GM04504 (cell line): ENCODE measurements around the gene CTNNA2.

Experiments
- DNase-seq: peaks from one replicate; pipeline ENCODE4 v3.0.0-alpha.2; 2012; ENCODE audit warnings: low read depth

Gene CTNNA2

GRCh38 chr2:80393991-80394390 lies 881.1 kb downstream of the CTNNA2 start:
- DNase-seq, result no peak

DNA sequence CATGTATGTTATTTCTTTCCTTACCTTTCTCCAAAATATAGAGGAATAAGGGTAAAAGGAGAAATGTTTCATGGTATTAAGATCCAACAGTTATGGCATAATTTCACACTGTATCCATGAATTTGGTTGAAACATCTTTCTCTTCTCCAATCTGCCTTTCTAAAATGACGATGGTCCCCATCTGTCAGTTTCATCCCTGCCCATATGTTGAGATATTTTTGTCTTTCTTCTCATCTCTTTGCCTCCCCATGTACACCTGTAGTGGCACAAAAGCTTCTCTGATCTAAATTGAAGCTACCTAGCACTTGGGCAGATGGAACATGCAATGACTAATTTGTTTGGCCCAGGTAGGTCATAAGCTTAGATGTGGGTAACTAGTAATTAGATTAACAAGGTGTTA lies 882.4 kb downstream of the CTNNA2 start:
- no peak for DNase-seq

- DNase-seq, result no peak
These were observed 883.4 kb downstream of the CTNNA2 start for GRCh38 chr2:80396276-80396675.

- DNase-seq, result no peak
These were observed 890.2 kb downstream of the CTNNA2 start for GRCh38 chr2:80403081-80403480.

- DNase-seq, result no peak
These were observed 894.5 kb downstream of the CTNNA2 start for GRCh38 chr2:80407377-80407776.

GRCh38 chr2:80410346-80410745 lies 897.5 kb downstream of the CTNNA2 start:
- DNase-seq, result no peak

DNA sequence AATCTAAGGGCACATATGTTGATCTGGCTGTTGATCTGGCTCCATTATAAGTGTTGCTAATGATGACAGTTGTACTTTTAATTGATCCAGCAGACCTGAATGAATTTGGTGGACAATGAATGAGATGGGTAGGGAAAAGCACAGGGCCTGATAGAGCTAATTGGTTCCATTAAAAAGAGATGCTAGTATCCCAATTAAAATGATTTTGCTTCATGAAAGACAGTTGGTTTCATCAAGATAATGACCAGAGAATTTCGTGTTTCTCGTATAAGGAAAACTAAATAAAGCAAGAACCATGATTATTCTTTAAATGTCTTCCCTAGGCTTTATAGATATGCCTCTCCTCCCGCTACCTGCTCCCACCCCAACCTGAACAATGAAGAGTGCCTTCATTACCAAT lies 900.3 kb downstream of the CTNNA2 start:
- no peak for DNase-seq

- DNase-seq, result no peak
These were observed 904.9 kb downstream of the CTNNA2 start for GRCh38 chr2:80417737-80418136.

- no peak for DNase-seq
These were observed 907.8 kb downstream of the CTNNA2 start for GRCh38 chr2:80420530-80421208.

GRCh38 chr2:80429251-80429650 lies 916.4 kb downstream of the CTNNA2 start:
- DNase-seq, result no peak

DNA sequence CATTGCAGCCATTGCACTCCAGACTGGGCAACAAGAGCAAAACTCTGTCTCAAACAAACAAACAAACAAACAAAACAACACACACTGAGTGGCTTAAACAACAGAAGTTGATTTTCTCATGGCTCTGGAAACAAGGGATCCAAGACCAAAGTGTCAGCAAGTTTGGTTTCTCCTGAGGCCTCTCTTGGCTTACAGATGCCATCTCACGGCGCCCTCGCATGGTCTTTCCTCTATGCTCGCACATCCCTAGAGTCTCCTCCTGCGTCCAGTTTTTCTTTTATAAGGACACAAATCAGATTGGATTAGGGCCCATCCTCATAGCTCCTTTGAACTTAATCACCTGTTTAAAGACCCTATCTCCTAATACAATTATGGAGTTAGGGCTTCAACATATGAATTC lies 925.1 kb downstream of the CTNNA2 start:
- DNase-seq, result no peak

- DNase-seq, result no peak
These were observed 925.8 kb downstream of the CTNNA2 start for GRCh38 chr2:80438686-80439085.

GRCh38 chr2:80454628-80455027 lies 941.8 kb downstream of the CTNNA2 start:
- DNase-seq, result no peak

DNA sequence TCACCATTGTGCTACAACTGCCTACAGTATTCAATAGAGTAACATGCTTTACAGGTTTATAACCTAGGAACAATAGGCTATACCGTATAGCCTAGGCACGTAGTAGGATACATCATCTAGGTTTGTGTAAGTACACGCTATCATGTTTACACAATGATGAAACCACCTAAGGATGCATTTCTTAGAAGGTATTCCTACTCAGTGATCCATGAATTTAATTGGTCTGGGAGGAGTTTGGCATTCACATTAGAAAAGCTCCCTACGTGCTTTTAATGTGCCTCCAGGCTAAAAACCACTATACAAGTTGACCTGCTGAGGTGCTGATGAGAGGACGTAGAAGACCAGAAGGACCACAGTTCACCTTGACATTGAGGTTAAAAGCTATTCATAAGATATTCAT lies 946.2 kb downstream of the CTNNA2 start:
- no peak for DNase-seq

DNA sequence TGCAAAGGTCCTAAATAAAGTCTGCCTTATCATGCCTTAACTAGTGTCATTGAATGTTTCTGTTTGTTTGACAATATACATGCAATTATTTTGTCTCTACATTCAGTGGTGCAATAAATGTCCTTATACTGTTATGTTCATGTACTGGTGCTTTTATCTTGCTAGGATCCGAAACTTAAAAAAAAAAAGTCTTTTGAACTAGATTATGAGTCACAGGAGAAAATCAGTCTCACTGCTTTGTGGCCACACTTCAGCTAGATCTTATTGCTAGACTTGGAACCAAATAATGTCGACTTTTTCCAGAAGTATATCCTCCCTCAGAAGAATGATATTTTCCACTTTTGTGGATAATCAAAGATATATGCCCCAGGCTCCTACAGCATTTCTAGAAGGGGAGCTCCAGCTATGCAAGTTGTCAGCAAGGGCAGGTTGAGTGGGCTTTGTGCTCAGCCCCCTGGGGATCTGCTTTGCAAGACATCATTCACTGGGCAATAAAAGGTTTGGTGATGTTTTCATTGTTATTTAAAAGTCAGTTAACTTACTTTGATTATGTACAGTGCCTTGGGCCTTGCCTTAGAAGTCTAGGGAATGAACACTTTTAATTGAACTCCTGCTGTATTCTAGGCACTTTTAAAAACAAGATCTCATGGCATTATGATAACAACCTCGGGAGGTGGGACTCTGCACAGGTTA lies 948.8 kb downstream of the CTNNA2 start:
- DNase-seq, result no peak

GRCh38 chr2:80462654-80463053 lies 949.8 kb downstream of the CTNNA2 start:
- no peak for DNase-seq

- no peak for DNase-seq
These were observed 951.4 kb downstream of the CTNNA2 start for GRCh38 chr2:80464275-80464674.

GRCh38 chr2:80467262-80467811 lies 954.5 kb downstream of the CTNNA2 start:
- DNase-seq, result no peak

DNA sequence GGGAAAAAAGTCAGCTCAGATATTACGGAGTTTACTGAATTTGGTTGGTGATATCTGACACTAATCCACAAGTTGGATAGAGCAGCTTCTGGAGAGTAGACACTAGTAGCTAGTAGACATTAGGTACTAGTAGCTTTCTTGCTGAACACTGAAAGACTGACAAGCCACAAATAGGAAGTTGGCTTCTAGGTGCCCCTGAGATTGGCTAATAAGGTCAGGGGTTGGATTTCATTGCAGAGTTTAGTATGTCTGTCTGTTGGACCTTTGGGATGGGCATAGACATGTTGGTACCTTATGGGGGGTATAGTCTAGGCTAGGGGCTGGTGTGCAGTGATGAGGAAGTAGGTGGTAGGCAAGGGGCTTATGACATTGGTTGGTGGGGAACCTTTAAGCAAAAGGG lies 956.6 kb downstream of the CTNNA2 start:
- no peak for DNase-seq

DNA sequence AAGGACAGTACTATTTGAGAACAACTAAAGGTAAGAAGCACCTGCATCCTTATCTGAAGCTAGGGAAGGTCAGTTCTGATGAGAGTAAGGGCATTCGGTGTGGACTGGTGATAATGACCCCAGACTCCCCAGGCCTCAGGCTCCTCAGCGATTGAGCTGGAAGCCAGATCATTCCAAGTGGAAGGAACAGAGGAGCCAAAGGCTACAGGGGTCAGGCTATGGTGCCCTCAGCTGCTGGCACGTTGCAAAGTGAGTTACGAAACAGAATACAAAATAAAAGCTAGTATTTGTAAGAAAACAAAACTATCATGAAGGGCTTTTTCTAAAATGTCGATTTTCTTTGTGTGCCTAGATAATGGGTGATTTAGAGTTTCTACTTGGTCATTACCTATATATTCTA lies 960.2 kb downstream of the CTNNA2 start:
- DNase-seq, result no peak

GRCh38 chr2:80473796-80474195 lies 960.9 kb downstream of the CTNNA2 start:
- DNase-seq, result no peak

GRCh38 chr2:80475970-80476369 lies 963.1 kb downstream of the CTNNA2 start:
- no peak for DNase-seq

DNA sequence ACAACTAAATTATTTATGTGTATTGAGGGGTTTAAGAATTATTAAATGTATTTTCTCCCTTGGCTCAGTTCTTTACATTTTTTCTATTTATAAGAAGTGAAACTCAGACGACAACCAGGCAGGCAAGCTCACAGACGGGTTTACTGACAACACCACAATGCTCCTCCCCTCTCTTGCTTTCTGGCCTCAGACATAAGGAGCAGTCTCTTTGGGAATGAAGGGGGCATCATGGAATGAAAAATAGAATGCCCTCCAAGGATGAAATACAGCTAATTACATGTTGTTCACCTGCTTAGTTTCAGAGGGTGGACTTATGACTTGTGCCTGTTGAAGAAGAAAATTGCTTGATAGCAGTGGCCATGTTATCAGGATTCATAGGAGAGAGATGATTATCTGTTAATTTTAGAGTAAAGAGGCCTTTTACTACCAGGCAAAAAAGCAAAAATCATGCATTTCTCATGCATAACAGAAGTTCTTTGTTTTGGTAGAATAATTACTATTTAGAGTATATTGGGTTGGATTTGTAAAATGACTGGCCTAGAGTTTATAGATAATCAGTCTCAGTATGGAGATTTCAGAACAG lies 963.8 kb downstream of the CTNNA2 start:
- DNase-seq, result no peak
